ENCODE results near the gene CLPSL2. TPM values are rescaled to one million over a fixed set of nuclear protein-coding genes. Genes with fewer than 3 reads are reported as not detected.

The CLPSL2 gene, protein sequence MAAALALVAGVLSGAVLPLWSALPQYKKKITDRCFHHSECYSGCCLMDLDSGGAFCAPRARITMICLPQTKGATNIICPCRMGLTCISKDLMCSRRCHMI
- polyA plus RNA-seq (2013, experiment 1 of 2), result 1.1 TPM
- polyA plus RNA-seq (2013, experiment 2 of 2), result 1.1 TPM

DNA sequence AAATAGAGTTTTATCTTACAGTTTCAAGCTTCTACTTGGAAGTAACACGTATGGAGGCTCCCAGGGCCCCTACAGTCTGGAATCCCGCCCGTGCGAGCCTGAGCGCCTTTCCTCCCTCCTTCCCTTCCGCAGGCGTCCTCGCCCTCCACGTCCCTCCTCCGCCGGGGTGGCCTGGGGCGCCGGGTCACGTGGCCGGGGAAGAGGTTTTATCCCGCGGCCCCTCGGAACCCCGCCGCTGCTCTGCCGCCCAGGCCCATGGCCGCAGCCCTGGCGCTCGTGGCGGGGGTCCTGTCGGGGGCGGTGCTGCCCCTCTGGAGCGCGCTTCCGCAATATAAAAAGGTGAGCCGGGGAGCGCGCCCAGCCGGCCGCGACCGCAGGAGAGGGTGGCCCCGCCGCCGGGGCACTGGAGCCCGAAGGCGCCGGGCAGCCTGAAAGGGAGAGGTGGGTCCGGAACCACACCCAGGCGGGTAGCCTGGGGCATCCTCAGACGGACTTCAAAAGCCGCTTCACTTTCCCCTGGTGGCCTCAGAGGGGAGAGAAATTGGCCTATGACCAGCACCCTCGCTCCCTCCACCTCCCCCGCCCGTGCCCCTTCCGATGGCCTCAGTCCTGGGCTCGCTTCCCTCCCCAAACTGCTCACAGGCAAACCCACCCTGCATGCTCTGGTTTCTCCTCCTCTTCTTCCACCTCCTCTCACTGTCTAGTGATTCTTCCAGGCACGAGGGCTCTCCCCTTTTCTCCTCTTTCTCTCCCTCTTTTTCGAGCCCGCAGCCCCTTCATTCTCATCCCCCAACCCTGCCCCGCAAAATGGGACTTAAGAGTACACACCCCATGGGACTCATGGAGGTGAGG lies at the start of gene CLPSL2:
CLPSL2 (plus strand) TSS at position 235 of the 852 bp plus-strand sequence; CDS start at position 256, 21 bp downstream.
- Histone ChIP-seq H3K9me3 (ENCODE audit: insufficient read depth, low read depth, low read length) (no peaks in the 10 kb centered on the region), H3K4me3 (ENCODE audit: low read length) (peak within 1 kb of the TSS; percentile 52), H3K27ac (ENCODE audit: low read depth, low read length) (no peak within 1 kb of the TSS), H3K4me1 (ENCODE audit: insufficient read depth, low read length) (no peaks in the 10 kb centered on the region), H3K9ac (ENCODE audit: low read depth, low read length) (peak within 1 kb of the TSS; percentile 32), H3K36me3 (ENCODE audit: insufficient read depth, low read length) (no peaks in the 10 kb centered on the region), H3K27me3 (ENCODE audit: insufficient read depth, low read length) (peaks cover 14% of the 10 kb centered on the region)
- 1% methylated on average over 55 of the region's 56 CpGs for WGBS

DNA sequence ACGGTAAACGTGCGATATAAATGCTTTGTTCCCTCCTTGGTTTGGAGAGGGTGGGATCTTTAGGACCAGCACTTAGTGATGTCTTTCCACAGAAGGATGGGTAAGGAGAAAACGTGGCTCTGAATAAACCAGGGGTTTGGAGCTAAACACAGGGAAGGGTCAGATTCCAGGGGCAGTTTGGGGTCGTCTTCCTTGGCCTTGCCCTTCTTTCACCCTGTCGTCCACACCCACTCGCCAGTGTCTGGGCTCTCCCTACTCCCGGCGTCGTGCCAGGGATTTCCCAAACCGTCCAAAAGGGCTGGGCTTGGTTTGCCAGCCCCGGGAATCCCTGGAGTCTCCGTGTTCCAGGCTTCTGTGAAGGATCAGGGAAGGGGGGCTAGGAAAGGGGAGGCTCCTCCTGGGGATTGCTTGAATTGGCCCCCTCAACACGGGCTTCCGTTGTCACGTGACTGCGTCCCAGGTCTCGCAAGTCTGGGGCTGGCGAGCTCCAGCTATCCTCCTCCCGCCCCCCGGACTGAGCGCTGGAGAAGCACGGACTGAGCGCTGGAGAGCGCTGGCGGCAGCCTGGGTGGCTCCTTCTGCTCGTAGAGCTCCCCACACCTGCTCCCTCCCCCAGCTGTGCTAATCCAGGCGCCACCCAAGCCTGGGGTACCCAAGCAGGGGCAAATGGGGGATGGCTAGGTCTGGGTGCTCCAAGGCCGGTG lies 49.0 kb upstream of the CLPSL2 start:
- WGBS, result 3% methylated on average over 29 of the region's 29 CpGs
- H3K9ac ChIP-seq (ENCODE audit: low read depth, low read length), result peak overlapping the region; percentile 93
- H3K9me3 ChIP-seq (ENCODE audit: insufficient read depth, low read depth, low read length), result no peaks in the 10 kb centered on the region
- H3K4me1 ChIP-seq (ENCODE audit: insufficient read depth, low read length), result peaks cover 41% of the 10 kb centered on the region
- H3K27ac ChIP-seq (ENCODE audit: low read depth, low read length), result peak overlapping the region; percentile 80
- H3K27me3 ChIP-seq (ENCODE audit: insufficient read depth, low read length), result peaks cover 2% of the 10 kb centered on the region; the same call in 1 of the 2 replicates
- no peaks in the 10 kb centered on the region for H3K36me3 ChIP-seq (ENCODE audit: insufficient read depth, low read length)
- peak overlapping the region; percentile 80 for H3K4me3 ChIP-seq (ENCODE audit: low read length)

DNA sequence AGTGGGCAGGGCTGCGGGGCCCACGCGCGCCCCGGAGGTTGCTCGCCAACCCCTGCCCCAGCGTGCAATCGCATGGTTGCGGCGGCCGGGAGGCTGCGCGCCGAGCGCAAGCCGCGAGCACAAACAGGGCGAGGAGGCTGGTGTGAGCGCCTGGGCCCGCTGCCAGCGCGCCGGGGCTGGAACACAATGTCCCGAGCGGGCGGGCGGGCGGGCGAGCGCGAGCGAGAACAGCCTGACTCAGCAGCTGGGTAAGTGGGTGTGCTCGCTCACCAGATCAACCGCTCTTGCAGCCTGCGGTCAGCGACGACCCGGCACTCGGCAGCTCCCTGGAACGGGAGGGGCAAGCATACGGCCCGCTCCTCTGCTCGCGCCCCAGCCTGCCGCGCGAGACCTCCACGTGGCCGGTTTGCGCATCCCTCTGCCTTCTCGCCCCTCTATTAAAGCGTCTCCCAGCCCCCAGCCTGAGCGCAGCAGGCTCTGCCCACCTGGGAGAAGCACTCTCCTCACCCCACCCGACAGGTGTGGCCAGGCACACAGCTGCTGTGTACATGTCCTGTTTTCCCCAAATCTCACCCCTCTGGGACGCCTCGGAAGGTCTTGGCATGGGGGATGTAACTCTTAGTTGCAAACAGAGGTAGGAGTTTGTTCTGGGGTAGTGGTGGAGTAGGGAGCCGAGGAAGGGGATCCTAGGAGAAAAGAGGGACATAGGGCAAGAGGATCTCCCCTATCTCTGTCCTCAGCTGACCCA lies 48.3 kb upstream of the CLPSL2 start:
- H3K4me1 ChIP-seq (ENCODE audit: insufficient read depth, low read length), result peaks cover 45% of the 10 kb centered on the region
- WGBS, result 2% methylated on average over 57 of the region's 57 CpGs

DNA sequence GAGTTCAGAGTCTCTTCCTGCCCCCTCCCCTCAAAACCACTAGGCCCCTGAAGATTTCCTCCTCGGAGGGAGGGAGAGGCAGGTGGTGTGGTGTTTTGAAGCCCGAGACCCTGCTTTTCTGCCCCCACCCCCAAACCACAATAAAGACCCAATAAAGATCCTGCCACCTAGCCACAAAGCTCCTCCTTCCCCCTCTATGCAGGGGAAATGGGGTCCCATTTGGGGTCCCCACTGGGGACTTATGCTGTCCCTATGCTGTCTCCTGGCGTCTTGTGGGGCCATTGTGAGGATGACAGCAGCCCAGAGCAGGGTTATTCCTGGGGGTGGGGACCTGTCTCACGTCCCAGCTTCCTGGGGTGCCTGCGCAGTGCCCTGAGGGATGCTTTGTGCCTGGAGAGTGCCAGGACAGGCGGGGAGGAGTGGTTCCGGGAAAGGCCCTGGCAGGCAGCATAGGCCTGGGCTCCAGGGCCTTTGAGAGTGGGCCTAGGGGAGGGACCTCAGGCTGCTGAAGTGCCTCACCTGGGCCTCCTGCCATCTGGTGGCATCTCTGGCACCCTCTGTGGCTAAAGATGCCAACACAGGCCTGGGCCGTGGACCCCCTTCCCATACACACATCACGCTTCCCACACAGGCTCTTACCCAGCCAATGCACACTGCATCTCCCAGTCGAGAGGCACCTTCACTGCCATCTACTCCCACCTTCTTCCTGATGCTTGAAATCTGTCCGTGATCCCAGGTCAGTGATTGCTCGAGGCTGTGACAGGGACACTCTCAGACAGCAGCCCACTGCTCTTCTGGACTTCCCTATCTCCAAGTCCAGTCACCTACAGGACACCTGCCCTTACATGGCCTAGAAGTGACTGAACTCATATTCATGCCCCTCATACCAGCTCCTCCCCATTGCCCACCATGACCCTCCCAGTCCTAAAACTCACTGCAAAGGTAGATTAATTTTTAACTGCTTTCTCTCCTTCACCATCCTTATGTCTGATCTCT lies 47.4 kb upstream of the CLPSL2 start:
- Histone ChIP-seq H3K27me3 (ENCODE audit: insufficient read depth, low read length) (peaks cover 2% of the 10 kb centered on the region; the same call in 1 of the 2 replicates), H3K4me1 (ENCODE audit: insufficient read depth, low read length) (peaks cover 45% of the 10 kb centered on the region), H3K9me3 (ENCODE audit: insufficient read depth, low read depth, low read length) (no peaks in the 10 kb centered on the region), H3K36me3 (ENCODE audit: insufficient read depth, low read length) (no peaks in the 10 kb centered on the region), H3K4me3 (ENCODE audit: low read length) (peak overlapping the region; percentile 80), H3K27ac (ENCODE audit: low read depth, low read length) (no peak overlapping the region), H3K9ac (ENCODE audit: low read depth, low read length) (peak overlapping the region; percentile 93; the same call in 1 of the 2 replicates)
- WGBS, result 58% methylated on average over 11 of the region's 12 CpGs

More for the DNA sequence above, 48.3 kb upstream of the CLPSL2 start:
- peak overlapping the region; percentile 80 for H3K4me3 ChIP-seq (ENCODE audit: low read length)
- peaks cover 2% of the 10 kb centered on the region; the same call in 1 of the 2 replicates for H3K27me3 ChIP-seq (ENCODE audit: insufficient read depth, low read length)
- H3K9me3 ChIP-seq (ENCODE audit: insufficient read depth, low read depth, low read length), result no peaks in the 10 kb centered on the region
- no peaks in the 10 kb centered on the region for H3K36me3 ChIP-seq (ENCODE audit: insufficient read depth, low read length)
- peak overlapping the region; percentile 80 for H3K27ac ChIP-seq (ENCODE audit: low read depth, low read length)
- H3K9ac ChIP-seq (ENCODE audit: low read depth, low read length), result peak overlapping the region; percentile 93

DNA sequence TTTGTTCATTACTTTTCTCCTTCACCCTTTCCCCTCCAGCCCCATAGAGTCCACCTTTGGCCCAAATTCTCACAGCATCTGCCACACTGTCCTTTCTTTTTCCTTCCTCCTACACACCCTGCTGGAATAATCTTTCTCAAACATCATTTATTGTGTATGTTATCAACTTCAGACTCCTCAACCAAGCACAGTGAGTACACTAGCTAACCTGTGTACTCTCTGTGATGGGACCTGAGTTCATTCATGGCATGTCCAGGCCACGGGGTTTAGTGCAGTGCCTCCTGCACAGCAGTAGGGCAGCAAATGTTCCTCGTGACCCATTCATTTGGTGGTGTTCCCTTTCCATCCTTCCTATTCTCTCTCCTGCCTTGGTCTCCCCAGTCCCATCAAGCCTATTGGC lies 46.7 kb upstream of the CLPSL2 start:
- H3K9ac ChIP-seq (ENCODE audit: low read depth, low read length), result no peak overlapping the region
- WGBS, result 42% methylated on average over 2 of the region's 2 CpGs

DNA sequence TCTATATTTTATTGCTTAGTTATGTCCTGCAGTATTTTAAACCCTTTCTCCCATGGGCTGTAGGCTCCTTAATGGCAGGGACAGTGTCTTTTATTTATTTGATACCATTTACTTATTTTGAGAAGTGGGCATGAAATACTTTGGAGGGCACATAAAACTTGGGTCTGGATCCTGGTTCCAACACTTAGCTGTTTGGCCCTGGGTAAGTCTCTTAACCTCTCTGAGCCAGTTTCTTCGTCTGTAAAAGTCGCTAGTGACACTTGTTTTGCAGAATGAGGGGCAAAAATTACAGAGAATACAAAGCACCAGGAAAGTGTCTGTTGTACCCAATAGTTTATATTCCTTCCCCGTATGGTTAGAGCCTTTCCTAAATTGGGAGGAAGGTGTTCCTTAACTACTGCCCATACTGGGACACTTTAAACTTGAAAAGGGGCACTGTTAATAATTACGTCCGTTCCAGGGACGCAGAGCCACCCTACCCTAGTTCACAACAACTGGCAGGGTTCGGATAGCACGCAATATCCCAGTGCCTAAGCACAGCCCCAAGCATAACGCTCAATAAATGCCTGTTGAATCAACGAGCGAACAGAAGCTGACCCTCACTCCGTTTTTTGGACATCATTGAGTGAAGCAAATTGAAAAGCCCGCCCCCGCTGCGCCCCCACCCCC lies 45.5 kb upstream of the CLPSL2 start:
- H3K27ac ChIP-seq (ENCODE audit: low read depth, low read length), result peak overlapping the region; percentile 96; the same call in 1 of the 2 replicates
- H3K9me3 ChIP-seq (ENCODE audit: insufficient read depth, low read depth, low read length), result no peaks in the 10 kb centered on the region
- peaks cover 2% of the 10 kb centered on the region; the same call in 1 of the 2 replicates for H3K27me3 ChIP-seq (ENCODE audit: insufficient read depth, low read length)
- H3K4me3 ChIP-seq (ENCODE audit: low read length), result peak overlapping the region; percentile 82
- no peaks in the 10 kb centered on the region for H3K36me3 ChIP-seq (ENCODE audit: insufficient read depth, low read length)
- no peak overlapping the region; the same call in 1 of the 2 replicates for H3K9ac ChIP-seq (ENCODE audit: low read depth, low read length)
- WGBS, result 8% methylated on average over 12 of the region's 15 CpGs
- H3K4me1 ChIP-seq (ENCODE audit: insufficient read depth, low read length), result peaks cover 37% of the 10 kb centered on the region

More for the DNA sequence above, 46.7 kb upstream of the CLPSL2 start:
- Histone ChIP-seq H3K9me3 (ENCODE audit: insufficient read depth, low read depth, low read length) (no peaks in the 10 kb centered on the region), H3K27me3 (ENCODE audit: insufficient read depth, low read length) (peaks cover 2% of the 10 kb centered on the region; the same call in 1 of the 2 replicates), H3K36me3 (ENCODE audit: insufficient read depth, low read length) (no peaks in the 10 kb centered on the region), H3K4me1 (ENCODE audit: insufficient read depth, low read length) (peaks cover 45% of the 10 kb centered on the region), H3K4me3 (ENCODE audit: low read length) (no peak overlapping the region), H3K27ac (ENCODE audit: low read depth, low read length) (no peak overlapping the region)

DNA sequence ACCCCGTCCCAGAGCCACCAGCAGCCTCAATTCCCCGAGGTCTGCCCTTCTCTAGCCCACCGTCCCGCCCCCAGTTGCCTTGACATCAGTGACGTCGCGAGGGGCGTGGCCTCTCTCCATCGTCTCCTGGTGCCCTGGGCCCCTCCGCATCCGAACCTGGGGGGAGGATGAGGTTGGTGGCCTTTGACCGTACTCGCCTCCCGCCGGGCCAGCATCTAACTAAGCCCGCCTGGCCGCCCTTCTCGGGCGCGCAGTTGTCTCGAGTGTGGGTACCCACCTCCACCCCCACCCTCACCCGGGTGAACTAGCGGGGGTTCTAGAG lies 45.0 kb upstream of the CLPSL2 start:
- H3K4me1 ChIP-seq (ENCODE audit: insufficient read depth, low read length), result peaks cover 35% of the 10 kb centered on the region
- peak overlapping the region; percentile 71 for H3K9ac ChIP-seq (ENCODE audit: low read depth, low read length)
- peak overlapping the region; percentile 100 for H3K27ac ChIP-seq (ENCODE audit: low read depth, low read length)
- no peaks in the 10 kb centered on the region for H3K9me3 ChIP-seq (ENCODE audit: insufficient read depth, low read depth, low read length)
- no peaks in the 10 kb centered on the region for H3K36me3 ChIP-seq (ENCODE audit: insufficient read depth, low read length)
- H3K27me3 ChIP-seq (ENCODE audit: insufficient read depth, low read length), result no peaks in the 10 kb centered on the region
- WGBS, result 0% methylated on average over 23 of the region's 23 CpGs
- peak overlapping the region; percentile 82 for H3K4me3 ChIP-seq (ENCODE audit: low read length)

DNA sequence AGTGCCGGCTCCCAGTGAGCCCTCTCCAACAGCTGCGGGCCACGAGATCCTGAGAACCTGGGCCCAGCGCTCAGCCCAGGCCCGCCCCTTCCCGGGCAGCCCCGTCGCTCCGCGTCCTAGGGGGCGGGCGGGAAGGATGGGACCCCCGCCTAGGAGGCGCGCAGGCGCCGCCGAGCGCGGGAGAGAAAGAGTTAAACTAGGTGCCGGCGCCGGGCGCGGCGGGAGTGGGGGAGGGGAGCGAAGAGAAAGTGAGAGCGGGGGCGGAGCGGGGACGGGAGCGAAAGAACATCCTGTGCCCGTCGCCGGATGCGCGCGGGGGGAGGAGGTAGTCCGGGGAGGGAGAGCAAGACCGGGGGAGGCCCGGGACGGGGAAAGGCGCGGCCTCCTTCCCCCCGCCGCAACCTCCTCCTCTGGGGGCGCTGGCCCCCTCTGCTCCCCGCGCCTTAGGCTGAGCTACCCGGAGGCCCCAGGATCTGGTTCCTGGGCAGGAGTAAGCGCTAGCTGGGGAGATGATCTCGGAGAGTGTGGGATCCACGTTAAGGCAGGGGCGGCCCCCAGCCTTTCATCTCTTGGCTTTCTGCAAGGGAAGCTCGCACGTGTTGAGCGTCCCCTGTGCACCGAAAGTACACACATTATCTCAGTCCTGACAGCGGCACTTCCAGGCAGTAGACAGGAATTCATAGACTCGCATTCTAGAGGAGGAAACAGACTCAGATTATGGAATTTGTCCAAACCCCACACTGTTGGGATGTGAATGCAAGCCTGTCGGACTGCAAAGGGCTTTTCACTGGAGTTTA lies 44.5 kb upstream of the CLPSL2 start:
- WGBS, result under 1% methylated on average over 55 of the region's 61 CpGs
- H3K9ac ChIP-seq (ENCODE audit: low read depth, low read length), result peak overlapping the region; percentile 71

DNA sequence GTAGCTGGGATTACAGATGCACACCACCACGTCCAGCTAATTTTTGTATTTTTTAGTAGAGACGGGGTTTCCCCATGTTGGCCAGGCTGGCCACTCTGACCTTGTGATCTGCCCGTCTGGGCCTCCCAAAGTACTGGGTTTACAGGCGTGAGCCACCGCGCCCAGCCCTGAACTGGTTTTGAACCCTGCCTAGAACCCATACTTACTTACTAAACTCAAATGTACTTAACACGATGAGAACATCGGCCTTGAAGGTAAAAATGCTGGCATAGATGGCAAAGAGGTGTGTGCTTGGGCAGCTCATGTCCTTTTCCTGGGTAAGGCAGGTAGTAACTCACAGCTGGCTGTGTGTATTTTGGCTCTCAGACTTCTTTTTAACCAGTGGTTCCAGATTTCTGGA lies 42.8 kb upstream of the CLPSL2 start:
- WGBS, result 96% methylated on average over 8 of the region's 8 CpGs
- Histone ChIP-seq H3K27ac (ENCODE audit: low read depth, low read length) (no peak overlapping the region), H3K4me3 (ENCODE audit: low read length) (no peak overlapping the region), H3K9ac (ENCODE audit: low read depth, low read length) (no peak overlapping the region), H3K36me3 (ENCODE audit: insufficient read depth, low read length) (no peaks in the 10 kb centered on the region), H3K4me1 (ENCODE audit: insufficient read depth, low read length) (peaks cover 25% of the 10 kb centered on the region), H3K9me3 (ENCODE audit: insufficient read depth, low read depth, low read length) (no peaks in the 10 kb centered on the region), H3K27me3 (ENCODE audit: insufficient read depth, low read length) (no peaks in the 10 kb centered on the region)

More for the DNA sequence above, 44.5 kb upstream of the CLPSL2 start:
- Histone ChIP-seq H3K4me1 (ENCODE audit: insufficient read depth, low read length) (peaks cover 30% of the 10 kb centered on the region), H3K9me3 (ENCODE audit: insufficient read depth, low read depth, low read length) (no peaks in the 10 kb centered on the region), H3K4me3 (ENCODE audit: low read length) (peak overlapping the region; percentile 82), H3K27me3 (ENCODE audit: insufficient read depth, low read length) (no peaks in the 10 kb centered on the region), H3K36me3 (ENCODE audit: insufficient read depth, low read length) (no peaks in the 10 kb centered on the region), H3K27ac (ENCODE audit: low read depth, low read length) (peak overlapping the region; percentile 100)

All from HUES64 (cell line).